Activated T-helper 2 cell treated with anti-CD3 and anti-CD28 coated beads, Interferon-gamma antibody, Interleukin-2, Interleukin-4, amounts not matched to agents 10 μg/mL and 5 μg/mL and 100 μg/mL, durations not matched to agents 14 hours and 24 hours and 36 hours (primary cell): Measurements from ENCODE around the gene NGRN. TPM values are rescaled to one million over a fixed set of nuclear protein-coding genes. Genes with fewer than 3 reads are reported as not detected.
A peak's percentile ranks its signal among the peaks of the same experiment; 100 is the strongest.

ENCODE experiments used
- DNase-seq: peaks from one replicate; pipeline ENCODE4 v3.0.0; 2021; ENCODE audit warnings: low spot score
- H3K27ac Mint-ChIP-seq: one replicate; pipeline ENCODE4 v1.8.0; 2021; ENCODE audit warnings: mixed read lengths
- H3K27me3 Mint-ChIP-seq: one replicate; pipeline ENCODE4 v1.8.0; 2021; ENCODE audit warnings: low read depth, mixed read lengths
- H3K36me3 Mint-ChIP-seq: one replicate; pipeline ENCODE4 v1.8.0; 2021; ENCODE audit warnings: low read depth, mixed read lengths
- H3K4me1 Mint-ChIP-seq: one replicate; pipeline ENCODE4 v1.8.0; 2021; ENCODE audit warnings: low read depth, mixed read lengths
- H3K4me3 Mint-ChIP-seq: one replicate; pipeline ENCODE4 v1.8.0; 2021; ENCODE audit warnings: low read depth, mild to moderate bottlenecking, moderate library complexity, mixed read lengths
- H3K9me3 Mint-ChIP-seq: one replicate; pipeline ENCODE4 v1.8.0; 2021; ENCODE audit warnings: mixed read lengths
- intact Hi-C: fragments of 100-400 bp; cut with micrococcal nuclease; formaldehyde crosslinking; loops from one replicate; pipeline ENCODE4 v1.15.1; 2023
- total RNA-seq: library from RNA; stranded (reverse); gene quantifications from 2 replicates; pipeline ENCODE4 v1.2.3, GENCODE V29; 2022

The NGRN gene
- total RNA-seq, 1 donor from 2014 or later: 40.3 TPM

- peak overlapping the region; percentile 82 for H3K27ac Mint-ChIP-seq
Observed at GRCh38 chr15:90230071-90230494, 35.4 kb upstream of the NGRN start.

GRCh38 chr15:90230610-90231009, 34.9 kb upstream of the NGRN start:
- Mint-ChIP-seq H3K4me3 (peak overlapping the region; percentile 92), H3K27ac (peak overlapping the region; percentile 82), H3K4me1 (peaks cover 35% of the 10 kb centered on the region), H3K27me3 (no peaks in the 10 kb centered on the region), H3K36me3 (peaks cover 46% of the 10 kb centered on the region), H3K9me3 (no peaks in the 10 kb centered on the region)
- DNase-seq: no peak
- intact Hi-C loops: loop anchor here (5.0 to 10.0 kb wide), 4 partner anchors 62 to 704 kb away; partner anchors contain the start of genes HDDC3 and UNC45A

More at GRCh38 chr15:90230071-90230494, 35.4 kb upstream of the NGRN start:
- Mint-ChIP-seq H3K9me3 (no peaks in the 10 kb centered on the region), H3K4me1 (peaks cover 34% of the 10 kb centered on the region), H3K4me3 (peak overlapping the region; percentile 92), H3K27me3 (no peaks in the 10 kb centered on the region), H3K36me3 (peaks cover 46% of the 10 kb centered on the region)
- intact Hi-C loops: loop anchor here (5.0 to 10.0 kb wide), 4 partner anchors 62 to 705 kb away; partner anchors contain the start of genes HDDC3 and UNC45A
- DNase-seq: no peak

- intact Hi-C loops: loop anchor here (5.0 to 10.0 kb wide), 4 partner anchors 61 to 703 kb away; partner anchors contain the start of genes HDDC3 and UNC45A
- H3K27ac Mint-ChIP-seq: peak overlapping the region; percentile 86
- peaks cover 35% of the 10 kb centered on the region for H3K4me1 Mint-ChIP-seq
- peak overlapping the region; percentile 92 for H3K4me3 Mint-ChIP-seq
- H3K36me3 Mint-ChIP-seq: peaks cover 48% of the 10 kb centered on the region
- DNase-seq: peak; percentile 77
- no peaks in the 10 kb centered on the region for H3K27me3 Mint-ChIP-seq
- no peaks in the 10 kb centered on the region for H3K9me3 Mint-ChIP-seq
Observed at GRCh38 chr15:90231028-90232017, 34.1 kb upstream of the NGRN start.

- no peaks in the 10 kb centered on the region for H3K27me3 Mint-ChIP-seq
- peak overlapping the region; percentile 86 for H3K27ac Mint-ChIP-seq
- no peaks in the 10 kb centered on the region for H3K9me3 Mint-ChIP-seq
- peaks cover 35% of the 10 kb centered on the region for H3K4me1 Mint-ChIP-seq
- peak overlapping the region; percentile 92 for H3K4me3 Mint-ChIP-seq
- intact Hi-C loops: loop anchor here (5.0 to 10.0 kb wide), 4 partner anchors 60 to 703 kb away; partner anchors contain the start of genes HDDC3 and UNC45A
- no peak for DNase-seq
- peaks cover 52% of the 10 kb centered on the region for H3K36me3 Mint-ChIP-seq
Observed at GRCh38 chr15:90232196-90232595, 33.3 kb upstream of the NGRN start.

GRCh38 chr15:90232941-90233386, 32.5 kb upstream of the NGRN start:
- Mint-ChIP-seq H3K4me1 (peaks cover 35% of the 10 kb centered on the region), H3K27me3 (no peaks in the 10 kb centered on the region), H3K9me3 (no peaks in the 10 kb centered on the region), H3K4me3 (peak overlapping the region; percentile 92), H3K36me3 (peaks cover 52% of the 10 kb centered on the region), H3K27ac (peak overlapping the region; percentile 86)
- intact Hi-C loops: loop anchor here (5.0 to 10.0 kb wide), 4 partner anchors 59 to 702 kb away; partner anchors contain the start of genes HDDC3 and UNC45A
- no peak for DNase-seq

GRCh38 chr15:90233387-90234095, 31.9 kb upstream of the NGRN start, which contains the start of gene CIB1:
CIB1 (minus strand) TSS chr15:90233941; CDS start chr15:90233885, 56 bp downstream.
- Mint-ChIP-seq H3K9me3 (no peaks in the 10 kb centered on the region), H3K4me3 (peak within 1 kb of the TSS; percentile 92), H3K36me3 (peaks cover 57% of the 10 kb centered on the region), H3K27ac (peak within 1 kb of the TSS; percentile 86), H3K27me3 (no peaks in the 10 kb centered on the region), H3K4me1 (peaks cover 35% of the 10 kb centered on the region)
- intact Hi-C loops: loop anchor here (1.0 to 10.0 kb wide), 6 partner anchors 32 to 701 kb away; partner anchors contain the start of genes HDDC3, NGRN, SEMA4B and UNC45A
- DNase-seq: peak; percentile 97

GRCh38 chr15:90234096-90234988, 31.1 kb upstream of the NGRN start, which contains the start of gene GDPGP1:
GDPGP1 (plus strand) TSS chr15:90234209; CDS start chr15:90240909, 6,700 bp downstream.
- Mint-ChIP-seq H3K9me3 (no peaks in the 10 kb centered on the region), H3K4me3 (peak within 1 kb of the TSS; percentile 92), H3K4me1 (peaks cover 41% of the 10 kb centered on the region), H3K36me3 (peaks cover 55% of the 10 kb centered on the region), H3K27me3 (no peaks in the 10 kb centered on the region), H3K27ac (peak within 1 kb of the TSS; percentile 86)
- intact Hi-C loops: loop anchor here (1.0 to 10.0 kb wide), 6 partner anchors 31 to 700 kb away; partner anchors contain the start of genes HDDC3, NGRN, SEMA4B and UNC45A
- DNase-seq: no peak

GRCh38 chr15:90239371-90239770, 26.1 kb upstream of the NGRN start:
- H3K4me3 Mint-ChIP-seq: no peak overlapping the region
- H3K36me3 Mint-ChIP-seq: peaks cover 28% of the 10 kb centered on the region
- intact Hi-C loops: loop anchor here (10.0 kb wide), 1 partner anchor 695 kb away; the partner anchor contains the start of genes HDDC3 and UNC45A
- no peak overlapping the region for H3K27ac Mint-ChIP-seq
- H3K9me3 Mint-ChIP-seq: no peaks in the 10 kb centered on the region
- H3K27me3 Mint-ChIP-seq: no peaks in the 10 kb centered on the region
- peaks cover 16% of the 10 kb centered on the region for H3K4me1 Mint-ChIP-seq
- DNase-seq: no peak

GRCh38 chr15:90240856-90241255, 24.6 kb upstream of the NGRN start:
- peaks cover 10% of the 10 kb centered on the region for H3K4me1 Mint-ChIP-seq

GRCh38 chr15:90241343-90242192, 23.9 kb upstream of the NGRN start:
- H3K4me1 Mint-ChIP-seq: peaks cover 10% of the 10 kb centered on the region

More at GRCh38 chr15:90240856-90241255, 24.6 kb upstream of the NGRN start:
- Mint-ChIP-seq H3K4me3 (no peak overlapping the region), H3K27ac (no peak overlapping the region), H3K27me3 (no peaks in the 10 kb centered on the region), H3K36me3 (peaks cover 27% of the 10 kb centered on the region), H3K9me3 (no peaks in the 10 kb centered on the region)
- no peak for DNase-seq
- intact Hi-C loops: no loop called here

More at GRCh38 chr15:90241343-90242192, 23.9 kb upstream of the NGRN start:
- Mint-ChIP-seq H3K36me3 (peaks cover 20% of the 10 kb centered on the region), H3K27ac (no peak overlapping the region), H3K9me3 (no peaks in the 10 kb centered on the region), H3K4me3 (no peak overlapping the region), H3K27me3 (no peaks in the 10 kb centered on the region)
- intact Hi-C loops: no loop called here
- no peak for DNase-seq
